Measurements from ENCODE around the gene TTC27.

DNA sequence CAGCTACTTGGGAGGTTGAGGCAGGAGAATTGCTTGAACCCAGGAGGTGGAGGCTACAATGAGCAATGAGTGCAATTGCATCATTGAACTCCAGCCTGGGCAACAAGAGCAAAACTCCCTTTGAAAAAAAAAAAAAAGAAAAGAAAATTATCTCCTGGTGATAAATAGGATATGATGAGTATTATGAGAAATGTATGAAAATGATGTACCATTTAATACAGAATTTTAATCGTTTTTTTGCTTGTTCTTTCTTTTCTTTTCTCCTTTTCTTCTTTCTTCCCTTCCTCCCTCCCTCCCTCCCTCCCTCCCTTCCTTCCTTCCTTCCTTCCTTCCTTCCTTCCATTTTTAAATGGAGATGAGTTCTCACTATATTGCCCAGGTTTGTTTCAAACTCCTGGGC lies 40.4 kb downstream of the TTC27 start:
- TF ChIP-seq CTCF (IDR thresholded peaks at IDR 0.05), result no peak
- no peak for TF ChIP-seq POLR2A (IDR thresholded peaks at IDR 0.05)

All from lower leg skin (tissue), 3 donors.